NCI-H1092 (cell line): Measurements from ENCODE around the gene PPP2R2C.

Experiments
- DNase-seq: peaks from one replicate; lab custom pipeline; 2025; lab: John Stamatoyannopoulos, UW

Gene PPP2R2C

GRCh38 chr4:6494431-6495295, 22.2 kb upstream of the PPP2R2C start:
- no peak for DNase-seq

- no peak for DNase-seq
Measured at GRCh38 chr4:6493658-6494304, 21.4 kb upstream of the PPP2R2C start.

GRCh38 chr4:6492861-6493657, 20.6 kb upstream of the PPP2R2C start:
- DNase-seq = no peak

GRCh38 chr4:6492027-6492590, 19.7 kb upstream of the PPP2R2C start:
- no peak for DNase-seq

GRCh38 chr4:6491235-6491634, 18.8 kb upstream of the PPP2R2C start:
- no peak for DNase-seq

GRCh38 chr4:6489927-6490326, 17.5 kb upstream of the PPP2R2C start:
- DNase-seq = no peak

GRCh38 chr4:6487466-6487865, 15.1 kb upstream of the PPP2R2C start:
- no peak for DNase-seq

- no peak for DNase-seq
Measured at GRCh38 chr4:6480534-6481088, 8.2 kb upstream of the PPP2R2C start.

GRCh38 chr4:6478546-6479220, 6.3 kb upstream of the PPP2R2C start:
- no peak for DNase-seq

- no peak for DNase-seq
Measured at GRCh38 chr4:6476893-6477292, 4.5 kb upstream of the PPP2R2C start.

GRCh38 chr4:6475492-6476020, 3.1 kb upstream of the PPP2R2C start:
- DNase-seq = no peak

GRCh38 chr4:6474705-6475457, 2.5 kb upstream of the PPP2R2C start:
- DNase-seq = no peak

- no peak for DNase-seq
Measured at GRCh38 chr4:6474053-6474568, 1.7 kb upstream of the PPP2R2C start.

- no peak for DNase-seq
Measured at GRCh38 chr4:6473264-6474052, 1.0 kb upstream of the PPP2R2C start.

GRCh38 chr4:6472008-6472386, 417 bp downstream of the PPP2R2C start:
- DNase-seq = no peak

- no peak for DNase-seq
Measured at GRCh38 chr4:6471307-6472007, 957 bp downstream of the PPP2R2C start.

GRCh38 chr4:6470502-6471306, 1.7 kb downstream of the PPP2R2C start:
- no peak for DNase-seq
